SK-N-SH treated with all-trans-retinoic acid at 6 μM for 48 hours (cell line): ENCODE measurements around the gene PRSS36.

ENCODE experiments used
- ATAC-seq: fragments of 200-7000 bp; cut with Tn5 transposase; 3 replicates; pipeline ENCODE4 v1.9.1; 2020; ENCODE audit warnings: mild to moderate bottlenecking, moderate library complexity
- ARNTL ChIP-seq: fragments of 450-650 bp; formaldehyde crosslinking; IDR thresholded peaks from 2 replicates; pipeline ENCODE4 v1.5.0; 2020; ENCODE audit warnings: low read depth, mild to moderate bottlenecking, moderate library complexity, borderline replicate concordance
- BACH2 ChIP-seq: fragments of 250-450 bp; sonication (Bioruptor Pico); IDR thresholded peaks from 2 replicates; pipeline ENCODE4 v1.9.0; 2021; ENCODE audit warnings: mild to moderate bottlenecking, borderline replicate concordance
- CSDC2 ChIP-seq: fragments of 250-450 bp; sonication (Bioruptor Pico); IDR thresholded peaks from 2 replicates; pipeline ENCODE4 v1.5.0; 2020; ENCODE audit warnings: mild to moderate bottlenecking, moderate library complexity
- ESRRG ChIP-seq: fragments of 250-450 bp; sonication (Bioruptor Pico); IDR thresholded peaks from 2 replicates; pipeline ENCODE4 v1.6.1; 2021; ENCODE audit warnings: mild to moderate bottlenecking
- GLIS3 ChIP-seq: fragments of 250-450 bp; sonication (Bioruptor Pico); IDR thresholded peaks from 2 replicates; pipeline ENCODE4 v1.5.0; 2020; ENCODE audit warnings: mild to moderate bottlenecking, moderate library complexity
- ISL1 ChIP-seq: fragments of 250-450 bp; sonication (Bioruptor Pico); IDR thresholded peaks from 2 replicates; pipeline ENCODE4 v2.1.2; 2022; ENCODE audit warnings: mild to moderate bottlenecking, moderate library complexity
- OSR1 ChIP-seq: fragments of 250-450 bp; sonication (Bioruptor Pico); IDR thresholded peaks from 2 replicates; pipeline ENCODE4 v1.8.0; 2022; ENCODE audit warnings: moderate library complexity, mild to moderate bottlenecking, inconsistent platforms
- PPARA ChIP-seq: fragments of 250-450 bp; sonication (Bioruptor Pico); IDR thresholded peaks from 2 replicates; pipeline ENCODE4 v1.5.0; 2020; ENCODE audit warnings: mild to moderate bottlenecking, borderline replicate concordance
- RARB ChIP-seq: fragments of 250-450 bp; sonication (Bioruptor Pico); IDR thresholded peaks from 2 replicates; pipeline ENCODE4 v1.8.0; 2021; ENCODE audit warnings: mild to moderate bottlenecking, moderate library complexity
- SNAI2 ChIP-seq: fragments of 250-450 bp; sonication (Bioruptor Pico); IDR thresholded peaks from 2 replicates; pipeline ENCODE4 v1.5.0; 2020; ENCODE audit warnings: mild to moderate bottlenecking, moderate library complexity
- TCF4 ChIP-seq: fragments of 250-450 bp; sonication (Bioruptor Pico); IDR thresholded peaks from 2 replicates; pipeline ENCODE4 v1.8.0; 2021; ENCODE audit warnings: mild to moderate bottlenecking, moderate library complexity, borderline replicate concordance
- TOX ChIP-seq: fragments of 250-450 bp; sonication (Bioruptor Pico); IDR thresholded peaks from 2 replicates; pipeline ENCODE4 v1.8.0; 2021; ENCODE audit warnings: mild to moderate bottlenecking, moderate library complexity, borderline replicate concordance
- ZC3H10 ChIP-seq: fragments of 250-450 bp; sonication (Bioruptor Pico); IDR thresholded peaks from 2 replicates; pipeline ENCODE4 v1.5.1; 2021; ENCODE audit warnings: mild to moderate bottlenecking, moderate library complexity
- ZFP3 ChIP-seq: fragments of 250-450 bp; sonication (Bioruptor Pico); IDR thresholded peaks from 2 replicates; pipeline ENCODE4 v1.5.0; 2020; ENCODE audit warnings: mild to moderate bottlenecking, moderate library complexity
- ZFP30 ChIP-seq: fragments of 450-650 bp; formaldehyde crosslinking; IDR thresholded peaks from 2 replicates; pipeline ENCODE4 v1.5.0; 2022; ENCODE audit warnings: mild to moderate bottlenecking, moderate library complexity
- ZNF70 ChIP-seq: fragments of 450-650 bp; formaldehyde crosslinking; IDR thresholded peaks from 2 replicates; pipeline ENCODE4 v1.5.0; 2020; ENCODE audit warnings: mild to moderate bottlenecking, moderate library complexity
- TF ChIP-seq, protein P1 (sequence below): fragments of 250-450 bp; sonication (Bioruptor Pico); IDR thresholded peaks from 2 replicates; pipeline ENCODE4 v1.8.0; 2021; ENCODE audit warnings: low read depth, mild to moderate bottlenecking, moderate library complexity, borderline replicate concordance
- TF ChIP-seq, protein P2 (sequence below): fragments of 250-450 bp; sonication (Bioruptor Pico); IDR thresholded peaks from 2 replicates; pipeline ENCODE4 v1.8.0; 2020; ENCODE audit warnings: mild to moderate bottlenecking, moderate library complexity, borderline replicate concordance
- TF ChIP-seq, protein P3 (sequence below): fragments of 250-450 bp; sonication (Bioruptor Pico); IDR thresholded peaks from 2 replicates; pipeline ENCODE4 v1.5.1; 2021; ENCODE audit warnings: mild to moderate bottlenecking, moderate library complexity
- TF ChIP-seq, protein P4 (sequence below): fragments of 250-450 bp; sonication (Bioruptor Pico); IDR thresholded peaks from 2 replicates; pipeline ENCODE4 v1.5.1; 2020; ENCODE audit warnings: low read depth, mild to moderate bottlenecking, moderate library complexity

Gene PRSS36

GRCh38 chr16:31114468-31114867, 35.4 kb downstream of the PRSS36 start (continued):
- no peak for TF ChIP-seq ZC3H10
- no peak for TF ChIP-seq OSR1 (CRISPR knock-in tag)
- TF ChIP-seq ARNTL (CRISPR knock-in tag), result no peak

- no peak for ATAC-seq
- no peak for TF ChIP-seq ESRRG (CRISPR knock-in tag)
- TF ChIP-seq, protein P1, sequence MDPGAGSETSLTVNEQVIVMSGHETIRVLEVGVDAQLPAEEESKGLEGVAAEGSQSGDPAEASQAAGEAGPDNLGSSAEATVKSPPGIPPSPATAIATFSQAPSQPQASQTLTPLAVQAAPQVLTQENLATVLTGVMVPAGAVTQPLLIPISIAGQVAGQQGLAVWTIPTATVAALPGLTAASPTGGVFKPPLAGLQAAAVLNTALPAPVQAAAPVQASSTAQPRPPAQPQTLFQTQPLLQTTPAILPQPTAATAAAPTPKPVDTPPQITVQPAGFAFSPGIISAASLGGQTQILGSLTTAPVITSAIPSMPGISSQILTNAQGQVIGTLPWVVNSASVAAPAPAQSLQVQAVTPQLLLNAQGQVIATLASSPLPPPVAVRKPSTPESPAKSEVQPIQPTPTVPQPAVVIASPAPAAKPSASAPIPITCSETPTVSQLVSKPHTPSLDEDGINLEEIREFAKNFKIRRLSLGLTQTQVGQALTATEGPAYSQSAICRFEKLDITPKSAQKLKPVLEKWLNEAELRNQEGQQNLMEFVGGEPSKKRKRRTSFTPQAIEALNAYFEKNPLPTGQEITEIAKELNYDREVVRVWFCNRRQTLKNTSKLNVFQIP (CRISPR knock-in tag), result no peak
- TF ChIP-seq PPARA (CRISPR knock-in tag), result no peak
- TF ChIP-seq RARB (CRISPR knock-in tag), result no peak
- no peak for TF ChIP-seq ZNF70 (CRISPR knock-in tag)
- no peak for TF ChIP-seq ZFP30 (CRISPR knock-in tag)
- TF ChIP-seq ISL1 (CRISPR knock-in tag), result no peak
- no peak for TF ChIP-seq BACH2 (CRISPR knock-in tag)
- no peak for TF ChIP-seq SNAI2
- no peak for TF ChIP-seq TCF4
- no peak for TF ChIP-seq ZFP3
- TF ChIP-seq, protein P2, sequence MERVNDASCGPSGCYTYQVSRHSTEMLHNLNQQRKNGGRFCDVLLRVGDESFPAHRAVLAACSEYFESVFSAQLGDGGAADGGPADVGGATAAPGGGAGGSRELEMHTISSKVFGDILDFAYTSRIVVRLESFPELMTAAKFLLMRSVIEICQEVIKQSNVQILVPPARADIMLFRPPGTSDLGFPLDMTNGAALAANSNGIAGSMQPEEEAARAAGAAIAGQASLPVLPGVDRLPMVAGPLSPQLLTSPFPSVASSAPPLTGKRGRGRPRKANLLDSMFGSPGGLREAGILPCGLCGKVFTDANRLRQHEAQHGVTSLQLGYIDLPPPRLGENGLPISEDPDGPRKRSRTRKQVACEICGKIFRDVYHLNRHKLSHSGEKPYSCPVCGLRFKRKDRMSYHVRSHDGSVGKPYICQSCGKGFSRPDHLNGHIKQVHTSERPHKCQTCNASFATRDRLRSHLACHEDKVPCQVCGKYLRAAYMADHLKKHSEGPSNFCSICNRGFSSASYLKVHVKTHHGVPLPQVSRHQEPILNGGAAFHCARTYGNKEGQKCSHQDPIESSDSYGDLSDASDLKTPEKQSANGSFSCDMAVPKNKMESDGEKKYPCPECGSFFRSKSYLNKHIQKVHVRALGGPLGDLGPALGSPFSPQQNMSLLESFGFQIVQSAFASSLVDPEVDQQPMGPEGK (CRISPR knock-in tag), result no peak
- no peak for TF ChIP-seq OSR1 (CRISPR knock-in tag)
- no peak for TF ChIP-seq TOX (CRISPR knock-in tag)
- no peak for TF ChIP-seq ARNTL (CRISPR knock-in tag)
Observed at GRCh38 chr16:31113121-31114120, 36.4 kb downstream of the PRSS36 start.

- TF ChIP-seq, protein P3, sequence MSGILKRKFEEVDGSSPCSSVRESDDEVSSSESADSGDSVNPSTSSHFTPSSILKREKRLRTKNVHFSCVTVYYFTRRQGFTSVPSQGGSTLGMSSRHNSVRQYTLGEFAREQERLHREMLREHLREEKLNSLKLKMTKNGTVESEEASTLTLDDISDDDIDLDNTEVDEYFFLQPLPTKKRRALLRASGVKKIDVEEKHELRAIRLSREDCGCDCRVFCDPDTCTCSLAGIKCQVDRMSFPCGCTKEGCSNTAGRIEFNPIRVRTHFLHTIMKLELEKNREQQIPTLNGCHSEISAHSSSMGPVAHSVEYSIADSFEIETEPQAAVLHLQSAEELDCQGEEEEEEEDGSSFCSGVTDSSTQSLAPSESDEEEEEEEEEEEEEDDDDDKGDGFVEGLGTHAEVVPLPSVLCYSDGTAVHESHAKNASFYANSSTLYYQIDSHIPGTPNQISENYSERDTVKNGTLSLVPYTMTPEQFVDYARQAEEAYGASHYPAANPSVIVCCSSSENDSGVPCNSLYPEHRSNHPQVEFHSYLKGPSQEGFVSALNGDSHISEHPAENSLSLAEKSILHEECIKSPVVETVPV, result no peak
- TF ChIP-seq ISL1 (CRISPR knock-in tag), result no peak
- TF ChIP-seq TOX (CRISPR knock-in tag), result no peak
- TF ChIP-seq ZNF70 (CRISPR knock-in tag), result no peak
- TF ChIP-seq, protein P2 (CRISPR knock-in tag), result no peak
- TF ChIP-seq PPARA (CRISPR knock-in tag), result no peak
- TF ChIP-seq, protein P4, sequence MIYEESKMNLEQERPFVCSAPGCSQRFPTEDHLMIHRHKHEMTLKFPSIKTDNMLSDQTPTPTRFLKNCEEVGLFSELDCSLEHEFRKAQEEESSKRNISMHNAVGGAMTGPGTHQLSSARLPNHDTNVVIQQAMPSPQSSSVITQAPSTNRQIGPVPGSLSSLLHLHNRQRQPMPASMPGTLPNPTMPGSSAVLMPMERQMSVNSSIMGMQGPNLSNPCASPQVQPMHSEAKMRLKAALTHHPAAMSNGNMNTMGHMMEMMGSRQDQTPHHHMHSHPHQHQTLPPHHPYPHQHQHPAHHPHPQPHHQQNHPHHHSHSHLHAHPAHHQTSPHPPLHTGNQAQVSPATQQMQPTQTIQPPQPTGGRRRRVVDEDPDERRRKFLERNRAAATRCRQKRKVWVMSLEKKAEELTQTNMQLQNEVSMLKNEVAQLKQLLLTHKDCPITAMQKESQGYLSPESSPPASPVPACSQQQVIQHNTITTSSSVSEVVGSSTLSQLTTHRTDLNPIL, result no peak
- TF ChIP-seq, protein P1 (CRISPR knock-in tag), result no peak
- no peak for TF ChIP-seq CSDC2 (CRISPR knock-in tag)
- no peak for TF ChIP-seq RARB (CRISPR knock-in tag)
- TF ChIP-seq ZFP30 (CRISPR knock-in tag), result no peak
- TF ChIP-seq ZC3H10, result no peak
- no peak for TF ChIP-seq GLIS3
- no peak for ATAC-seq
Observed at GRCh38 chr16:31112711-31113110, 37.2 kb downstream of the PRSS36 start.
